IPS-18a (cell line): ENCODE results near the gene CHTF18.
"Not testable (repeated sequence)": the region's sequence is repeated elsewhere in the genome, so short reads cannot be mapped to it uniquely, and the experiment has no call there.

Source experiments
- H3K27ac ChIP-seq: one replicate; pipeline ENCODE4 v1.5.1; 2013; ENCODE audit warnings: low read length
- H3K27me3 ChIP-seq: one replicate; pipeline ENCODE4 v1.6.1; 2013; ENCODE audit warnings: mild to moderate bottlenecking, low read length; ENCODE audit not compliant: control insufficient read depth, insufficient read depth
- H3K36me3 ChIP-seq: one replicate; pipeline ENCODE4 v1.6.1; 2013; ENCODE audit warnings: low read depth, low read length; ENCODE audit not compliant: control insufficient read depth
- H3K4me1 ChIP-seq: one replicate; pipeline ENCODE4 v1.6.1; 2013; ENCODE audit warnings: low read depth, low read length; ENCODE audit not compliant: control insufficient read depth
- H3K4me3 ChIP-seq: one replicate; pipeline ENCODE4 v1.5.1; 2013; ENCODE audit warnings: low read length
- H3K9ac ChIP-seq: one replicate; pipeline ENCODE4 v1.6.1; 2013; ENCODE audit warnings: mild to moderate bottlenecking, low read length, moderate library complexity
- H3K9me3 ChIP-seq: one replicate; pipeline ENCODE4 v1.6.1; 2013; ENCODE audit warnings: low read depth, low read length; ENCODE audit not compliant: control insufficient read depth

Gene CHTF18

DNA sequence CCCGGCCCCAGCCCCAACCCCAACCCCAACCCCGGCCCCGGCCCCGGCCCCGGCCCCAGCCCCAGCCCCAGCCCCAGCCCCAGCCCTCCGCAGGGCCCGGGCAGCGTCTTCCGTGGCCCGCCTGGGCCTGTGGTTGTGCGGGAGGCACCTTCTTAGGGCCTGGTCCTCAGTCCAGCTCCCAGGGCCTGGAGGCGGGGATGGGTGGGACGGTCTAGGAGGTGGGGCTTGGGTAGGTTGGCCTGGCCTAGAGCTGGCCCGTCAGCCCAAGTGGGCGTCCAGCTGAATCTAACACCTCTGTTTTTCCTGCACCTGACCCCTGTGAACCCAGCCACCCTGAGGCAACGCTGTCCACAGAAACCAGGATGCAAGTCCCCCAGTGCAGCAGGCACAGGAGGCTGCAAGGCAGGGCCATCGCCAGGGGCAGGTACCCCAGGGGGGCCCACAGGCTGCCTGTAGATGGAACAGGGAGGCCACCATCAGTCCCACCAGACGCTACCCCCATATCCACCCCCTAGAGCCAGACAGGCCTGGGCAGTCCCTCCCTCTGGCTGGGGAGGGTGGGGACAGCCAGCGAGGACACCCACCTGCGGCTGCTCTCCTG is 19.1 kb upstream of the CHTF18 start:
- Histone ChIP-seq H3K36me3 (no peaks in the 10 kb centered on the region), H3K9ac (no peak overlapping the region), H3K4me3 (no peak overlapping the region), H3K4me1 (no peaks in the 10 kb centered on the region), H3K27ac (no peak overlapping the region), H3K27me3 (no peaks in the 10 kb centered on the region), H3K9me3 (no peaks in the 10 kb centered on the region)

DNA sequence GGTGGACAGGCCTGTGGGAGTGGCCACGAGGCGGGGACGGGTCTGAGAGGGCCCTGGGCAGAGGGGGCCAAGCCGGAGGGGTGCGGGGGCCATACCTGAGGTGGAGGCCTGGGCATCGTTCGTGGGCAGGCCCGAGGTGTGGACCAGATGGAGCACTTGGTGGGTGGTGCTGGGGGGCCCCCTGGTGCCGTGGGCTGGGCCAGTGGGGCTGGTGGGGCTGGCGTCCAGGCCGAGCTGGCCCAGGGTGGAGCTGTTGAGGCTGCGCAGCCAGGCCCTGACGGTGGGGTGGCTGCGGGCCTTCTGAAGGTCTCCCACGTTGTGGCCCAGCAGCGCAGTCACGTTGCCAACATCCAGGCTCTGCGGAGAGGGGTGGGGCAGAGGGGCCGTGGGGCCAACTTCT is 18.5 kb upstream of the CHTF18 start:
- Histone ChIP-seq H3K9ac (no peak overlapping the region), H3K27me3 (no peaks in the 10 kb centered on the region), H3K27ac (no peak overlapping the region), H3K9me3 (no peaks in the 10 kb centered on the region), H3K36me3 (no peaks in the 10 kb centered on the region), H3K4me3 (no peak overlapping the region), H3K4me1 (no peaks in the 10 kb centered on the region)

DNA sequence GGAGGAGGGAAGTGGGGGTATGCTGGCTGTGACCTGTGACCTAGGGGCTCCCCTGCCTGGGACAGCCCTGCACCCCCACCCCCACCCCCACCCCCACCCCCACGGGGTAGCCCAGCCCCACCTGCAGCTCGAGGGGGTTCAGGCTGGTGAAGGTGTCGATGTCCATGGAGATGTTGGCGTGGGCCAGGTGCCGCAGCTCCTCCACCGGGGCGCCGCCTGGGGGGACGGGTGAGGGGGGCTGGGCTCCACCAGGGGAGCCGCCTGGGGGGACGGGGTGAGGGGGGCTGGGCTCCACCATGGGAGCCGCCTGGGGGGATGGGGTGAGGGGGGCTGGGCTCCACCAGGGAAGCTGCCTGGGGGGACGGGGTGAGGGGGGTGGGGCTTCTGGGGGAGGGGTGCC is 18.0 kb upstream of the CHTF18 start:
- H3K27me3 ChIP-seq, result no peaks in the 10 kb centered on the region
- H3K36me3 ChIP-seq, result no peaks in the 10 kb centered on the region
- H3K9ac ChIP-seq, result no peak overlapping the region
- no peaks in the 10 kb centered on the region for H3K4me1 ChIP-seq
- H3K4me3 ChIP-seq, result no peak overlapping the region
- no peak overlapping the region for H3K27ac ChIP-seq
- H3K9me3 ChIP-seq, result no peaks in the 10 kb centered on the region

GRCh38 chr16:772959-773358 is 15.5 kb upstream of the CHTF18 start:
- Histone ChIP-seq H3K27me3 (no peaks in the 10 kb centered on the region), H3K9ac (no peak overlapping the region), H3K36me3 (no peaks in the 10 kb centered on the region), H3K9me3 (no peaks in the 10 kb centered on the region), H3K4me1 (no peaks in the 10 kb centered on the region), H3K27ac (no peak overlapping the region), H3K4me3 (no peak overlapping the region)

DNA sequence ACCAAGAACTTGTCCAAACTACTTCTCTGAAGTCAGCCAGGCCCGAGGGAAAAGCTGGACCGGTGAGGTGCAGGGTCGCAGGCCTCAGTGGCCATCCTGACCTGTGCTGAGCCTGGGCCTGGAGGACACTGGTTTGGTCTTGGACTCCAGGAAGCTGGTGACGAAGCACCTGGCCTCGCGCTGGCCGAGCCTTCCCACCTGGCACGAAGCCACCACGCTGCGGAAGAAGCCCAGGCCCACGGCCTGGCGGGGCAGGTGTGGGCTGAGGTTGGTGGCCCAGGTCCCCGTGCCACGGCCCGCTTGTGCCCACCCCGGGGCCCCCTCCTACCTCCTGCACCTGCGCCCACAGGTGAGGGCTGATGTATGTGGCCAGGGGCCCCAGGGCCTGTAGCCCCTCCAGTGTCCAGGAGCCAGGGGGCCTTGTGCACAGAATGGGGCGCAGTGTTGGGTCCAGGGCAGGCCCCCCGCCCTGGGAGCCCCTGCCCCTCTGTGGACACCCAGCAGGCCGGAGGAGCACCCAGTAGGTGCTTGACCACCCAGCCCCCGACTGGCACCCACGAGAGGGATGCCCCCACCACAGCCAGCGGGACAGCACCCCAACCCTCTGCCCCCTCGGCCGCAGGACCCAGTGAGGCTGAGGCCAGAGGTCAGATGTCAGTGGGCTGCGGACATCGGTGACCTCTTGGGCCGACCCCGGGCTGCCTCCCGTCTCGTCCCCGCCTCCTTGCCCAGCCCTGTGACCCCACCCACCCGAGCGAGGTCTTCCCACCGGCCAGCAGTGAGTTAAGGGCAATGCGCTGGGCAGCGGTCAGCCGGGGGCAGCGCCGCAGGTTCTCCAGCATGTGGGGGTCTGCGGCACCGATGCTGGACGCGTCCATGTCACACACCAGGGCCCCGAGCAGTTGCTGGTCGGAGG is 14.1 kb upstream of the CHTF18 start:
- Histone ChIP-seq H3K27me3 (no peaks in the 10 kb centered on the region), H3K4me1 (no peaks in the 10 kb centered on the region), H3K4me3 (no peak overlapping the region), H3K36me3 (no peaks in the 10 kb centered on the region), H3K27ac (no peak overlapping the region), H3K9ac (no peak overlapping the region), H3K9me3 (no peaks in the 10 kb centered on the region)

- H3K9me3 ChIP-seq, result no peaks in the 10 kb centered on the region
- H3K4me3 ChIP-seq, result no peak overlapping the region
- no peaks in the 10 kb centered on the region for H3K27me3 ChIP-seq
- H3K27ac ChIP-seq, result no peak overlapping the region
- no peaks in the 10 kb centered on the region for H3K36me3 ChIP-seq
- no peaks in the 10 kb centered on the region for H3K4me1 ChIP-seq
- H3K9ac ChIP-seq, result no peak overlapping the region
Observed at GRCh38 chr16:775236-775796, 13.1 kb upstream of the CHTF18 start.

- H3K9ac ChIP-seq, H3K27ac ChIP-seq, H3K4me1 ChIP-seq, H3K27me3 ChIP-seq, H3K4me3 ChIP-seq, H3K36me3 ChIP-seq, H3K9me3 ChIP-seq: not testable (repeated sequence)
Observed at GRCh38 chr16:776298-776697, 12.1 kb upstream of the CHTF18 start.

- no peak overlapping the region for H3K4me3 ChIP-seq
- no peaks in the 10 kb centered on the region for H3K4me1 ChIP-seq
- H3K36me3 ChIP-seq, result no peaks in the 10 kb centered on the region
- H3K27me3 ChIP-seq, result no peaks in the 10 kb centered on the region
- no peak overlapping the region for H3K27ac ChIP-seq
- H3K9ac ChIP-seq, result no peak overlapping the region
- no peaks in the 10 kb centered on the region for H3K9me3 ChIP-seq
Observed at GRCh38 chr16:776824-777223, 11.6 kb upstream of the CHTF18 start.

DNA sequence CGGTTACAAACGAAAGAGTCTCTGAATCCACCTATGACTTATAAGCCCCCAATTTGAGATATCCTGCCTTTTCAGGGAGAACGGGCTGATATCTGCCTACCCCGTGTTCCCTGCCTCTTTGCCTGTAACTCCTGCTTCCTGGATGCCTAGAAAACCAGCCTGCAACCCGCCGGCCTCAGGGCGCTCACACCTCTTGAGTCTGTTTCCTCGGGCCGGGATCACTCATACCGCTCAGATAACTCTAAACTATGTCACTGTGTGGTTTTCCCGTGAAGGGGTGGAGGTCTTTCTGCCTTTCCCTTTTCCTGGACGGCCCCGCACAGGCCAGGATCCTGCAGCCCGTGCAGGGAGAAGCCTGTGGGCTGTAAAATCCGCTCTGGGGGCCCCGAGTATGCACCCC is 10.6 kb upstream of the CHTF18 start:
- no peaks in the 10 kb centered on the region for H3K36me3 ChIP-seq
- H3K9ac ChIP-seq, result no peak overlapping the region
- H3K4me3 ChIP-seq, result no peak overlapping the region
- no peaks in the 10 kb centered on the region for H3K4me1 ChIP-seq
- H3K27me3 ChIP-seq, result no peaks in the 10 kb centered on the region
- H3K27ac ChIP-seq, result no peak overlapping the region
- H3K9me3 ChIP-seq, result no peaks in the 10 kb centered on the region

DNA sequence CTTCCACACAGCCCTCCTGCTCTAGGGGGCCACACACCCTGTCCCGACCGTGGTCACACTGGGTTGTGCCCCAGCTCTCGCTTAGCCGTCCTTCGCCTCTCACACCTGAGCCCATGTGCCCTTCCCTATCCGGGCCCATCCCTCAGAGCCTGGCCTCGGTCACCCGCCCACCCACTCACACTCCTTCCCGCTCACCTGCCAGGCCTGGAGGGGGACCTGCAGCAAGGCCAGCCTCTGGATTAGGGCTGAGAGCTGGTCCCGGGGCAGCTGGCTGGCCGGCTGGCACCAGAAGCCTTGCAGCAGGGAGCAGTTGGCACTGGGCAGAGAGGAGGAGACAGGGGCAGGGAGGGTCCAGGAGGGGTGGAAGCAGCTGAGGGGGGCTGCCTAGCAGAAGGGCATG is 10.0 kb upstream of the CHTF18 start:
- H3K4me1 ChIP-seq, result no peaks in the 10 kb centered on the region
- no peaks in the 10 kb centered on the region for H3K9me3 ChIP-seq
- H3K9ac ChIP-seq, result no peak overlapping the region
- no peak overlapping the region for H3K4me3 ChIP-seq
- no peaks in the 10 kb centered on the region for H3K36me3 ChIP-seq
- no peaks in the 10 kb centered on the region for H3K27me3 ChIP-seq
- H3K27ac ChIP-seq, result no peak overlapping the region

- H3K9ac ChIP-seq, result no peak overlapping the region
- no peak overlapping the region for H3K27ac ChIP-seq
- no peaks in the 10 kb centered on the region for H3K4me1 ChIP-seq
- no peak overlapping the region for H3K4me3 ChIP-seq
- H3K9me3 ChIP-seq, result no peaks in the 10 kb centered on the region
- no peaks in the 10 kb centered on the region for H3K27me3 ChIP-seq
- no peaks in the 10 kb centered on the region for H3K36me3 ChIP-seq
Observed at GRCh38 chr16:778909-779527, 9.4 kb upstream of the CHTF18 start.
